RWPE2 (cell line): ENCODE data around the gene OR7A10.

Experiments used
- ATAC-seq: fragments of 200-7000 bp; cut with Tn5 transposase; 3 replicates; pipeline ENCODE4 v1.9.1; 2021; ENCODE audit warnings: low read depth
- DNase-seq: peaks from one replicate; pipeline ENCODE4 v3.0.0-alpha.2; 2020; ENCODE audit warnings: low spot score
- H3K27ac ChIP-seq: fragments of 450-650 bp; 2 replicates; pipeline ENCODE4 v1.5.1; 2017; ENCODE audit warnings: mild to moderate bottlenecking; ENCODE audit not compliant: poor library complexity, severe bottlenecking
- H3K27me3 ChIP-seq: fragments of 250-450 bp; sonication (Bioruptor Pico); 2 replicates; pipeline ENCODE4 v1.5.1; 2021; ENCODE audit warnings: mild to moderate bottlenecking, moderate library complexity; ENCODE audit not compliant: insufficient read depth, poor library complexity, severe bottlenecking
- H3K36me3 ChIP-seq: fragments of 250-450 bp; sonication (Bioruptor Pico); 2 replicates; pipeline ENCODE4 v1.5.1; 2020; ENCODE audit warnings: low read depth, mild to moderate bottlenecking, moderate library complexity
- H3K4me1 ChIP-seq: fragments of 250-450 bp; sonication (Bioruptor Pico); 2 replicates; pipeline ENCODE4 v1.5.1; 2021; ENCODE audit warnings: mild to moderate bottlenecking, moderate library complexity; ENCODE audit not compliant: insufficient read depth, poor library complexity, severe bottlenecking
- H3K4me3 ChIP-seq: fragments of 250-450 bp; sonication (Bioruptor Pico); 2 replicates; pipeline ENCODE4 v1.5.1; 2021; ENCODE audit warnings: mild to moderate bottlenecking, moderate library complexity; ENCODE audit not compliant: severe bottlenecking
- H3K9me3 ChIP-seq: fragments of 250-450 bp; sonication (Bioruptor Pico); 2 replicates; pipeline ENCODE4 v1.5.1; 2021; ENCODE audit warnings: mild to moderate bottlenecking, moderate library complexity; ENCODE audit not compliant: severe bottlenecking
- TF ChIP-seq, protein P1 (sequence below): fragments of 450-650 bp; IDR thresholded peaks from one replicate; pipeline ENCODE4 v1.5.1; 2017; ENCODE audit warnings: mild to moderate bottlenecking, moderate library complexity; ENCODE audit not compliant: poor library complexity, severe bottlenecking

The OR7A10 gene

DNA sequence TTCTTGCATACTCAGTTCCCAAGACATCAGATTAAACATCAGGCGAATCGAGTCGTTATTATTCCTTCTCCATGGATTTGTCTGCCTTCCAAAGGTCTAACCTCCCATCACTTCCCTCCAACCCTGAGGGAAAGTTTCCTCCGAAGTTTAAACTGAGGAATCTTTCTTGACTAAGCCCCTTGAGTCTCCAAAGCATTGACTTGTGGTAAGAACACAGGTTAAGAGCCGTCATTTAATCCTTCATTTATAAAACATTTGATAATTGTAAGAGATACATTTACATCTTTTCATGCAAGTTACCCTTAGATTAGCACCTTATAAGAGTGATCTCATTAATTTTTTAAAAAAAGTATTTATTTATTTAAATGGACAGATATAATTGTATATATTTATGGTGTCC lies at the start of gene OR7A10:
Gene OR7A10 (minus strand): TSS at position 101 of the 400 bp plus-strand sequence. CDS start 7,045 bp downstream, outside the sequence.
- ATAC-seq = no peak
- no peaks in the 10 kb centered on the region for H3K9me3 ChIP-seq
- no peak within 1 kb of the TSS for H3K4me3 ChIP-seq
- no peaks in the 10 kb centered on the region for H3K4me1 ChIP-seq
- H3K27ac ChIP-seq = no peak within 1 kb of the TSS
- H3K36me3 ChIP-seq = no peaks in the 10 kb centered on the region
- peaks cover 8% of the 10 kb centered on the region for H3K27me3 ChIP-seq
- DNase-seq = no peak
- TF ChIP-seq, protein P1, sequence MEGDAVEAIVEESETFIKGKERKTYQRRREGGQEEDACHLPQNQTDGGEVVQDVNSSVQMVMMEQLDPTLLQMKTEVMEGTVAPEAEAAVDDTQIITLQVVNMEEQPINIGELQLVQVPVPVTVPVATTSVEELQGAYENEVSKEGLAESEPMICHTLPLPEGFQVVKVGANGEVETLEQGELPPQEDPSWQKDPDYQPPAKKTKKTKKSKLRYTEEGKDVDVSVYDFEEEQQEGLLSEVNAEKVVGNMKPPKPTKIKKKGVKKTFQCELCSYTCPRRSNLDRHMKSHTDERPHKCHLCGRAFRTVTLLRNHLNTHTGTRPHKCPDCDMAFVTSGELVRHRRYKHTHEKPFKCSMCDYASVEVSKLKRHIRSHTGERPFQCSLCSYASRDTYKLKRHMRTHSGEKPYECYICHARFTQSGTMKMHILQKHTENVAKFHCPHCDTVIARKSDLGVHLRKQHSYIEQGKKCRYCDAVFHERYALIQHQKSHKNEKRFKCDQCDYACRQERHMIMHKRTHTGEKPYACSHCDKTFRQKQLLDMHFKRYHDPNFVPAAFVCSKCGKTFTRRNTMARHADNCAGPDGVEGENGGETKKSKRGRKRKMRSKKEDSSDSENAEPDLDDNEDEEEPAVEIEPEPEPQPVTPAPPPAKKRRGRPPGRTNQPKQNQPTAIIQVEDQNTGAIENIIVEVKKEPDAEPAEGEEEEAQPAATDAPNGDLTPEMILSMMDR = no peak

DNA sequence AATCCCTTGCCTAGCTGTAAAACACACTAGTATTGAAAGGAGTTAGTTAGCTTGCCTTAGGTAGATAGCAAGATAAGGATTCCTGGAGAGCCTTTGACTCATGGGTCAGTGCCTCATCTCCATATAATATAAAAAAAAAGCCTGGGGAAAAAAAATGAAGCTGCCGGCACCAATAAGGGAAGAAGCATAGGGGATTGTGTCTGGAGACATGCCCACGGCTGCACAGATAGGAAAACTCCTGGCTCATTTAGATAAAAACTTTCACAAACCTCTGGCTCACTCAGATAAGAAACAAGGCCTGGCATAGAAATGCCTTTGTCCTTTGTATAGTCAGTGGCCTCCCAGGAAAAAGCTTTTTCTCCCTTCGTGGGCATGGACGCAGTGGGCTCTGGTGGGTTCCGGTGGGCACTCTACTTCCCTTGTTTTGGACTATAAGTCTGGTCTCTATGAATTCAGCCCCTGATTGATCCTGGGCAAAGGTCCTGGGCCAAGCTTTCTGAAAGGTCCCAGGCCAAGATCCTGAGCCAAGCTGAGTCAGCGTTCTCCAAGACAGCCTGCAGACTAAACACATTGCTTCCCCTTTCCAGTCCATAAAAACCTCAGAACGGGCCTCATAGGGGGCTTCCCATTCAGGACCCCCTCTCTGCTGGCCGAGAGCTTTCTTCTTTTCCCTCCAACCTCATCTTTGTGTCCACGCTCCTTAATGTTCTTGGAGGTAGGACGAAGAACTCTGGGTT lies 42.1 kb upstream of the OR7A10 start:
- no peak overlapping the region for H3K4me3 ChIP-seq
- TF ChIP-seq, protein P1 = no peak
- H3K9me3 ChIP-seq = no peaks in the 10 kb centered on the region
- no peak overlapping the region for H3K27ac ChIP-seq
- H3K4me1 ChIP-seq = no peaks in the 10 kb centered on the region
- H3K27me3 ChIP-seq = peaks cover under 1% of the 10 kb centered on the region
- no peak for ATAC-seq
- no peaks in the 10 kb centered on the region for H3K36me3 ChIP-seq
- DNase-seq = no peak

DNA sequence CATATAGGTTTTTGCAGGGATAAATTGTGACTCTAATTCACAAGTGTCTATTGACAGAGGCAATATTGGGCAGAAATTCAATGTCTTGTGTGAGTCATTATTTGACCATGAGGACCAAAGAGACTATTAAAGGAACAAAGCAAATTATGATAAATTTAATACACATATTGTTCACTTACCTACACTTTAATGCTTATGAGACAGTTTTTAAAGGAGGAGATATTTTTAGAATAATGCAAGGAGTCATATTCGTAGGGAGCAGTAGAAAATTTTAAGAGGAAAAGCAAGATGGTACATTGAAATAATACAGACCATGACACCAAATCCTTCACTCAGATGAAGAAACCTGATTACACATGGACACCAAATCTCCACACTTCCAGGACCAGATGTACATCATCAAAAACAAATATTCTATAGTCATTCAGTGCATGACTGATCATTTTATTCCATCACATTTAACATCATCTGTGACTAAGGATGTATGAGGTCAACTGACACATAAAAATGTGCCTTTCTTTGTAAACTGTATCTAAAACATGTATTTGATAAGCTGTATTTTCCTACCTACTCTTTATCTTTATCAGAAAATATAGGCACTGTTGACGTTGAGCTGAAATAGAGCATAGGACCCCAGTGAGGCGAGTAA lies 41.4 kb upstream of the OR7A10 start:
- ATAC-seq (no peak), DNase-seq (no peak)
- peaks cover 3% of the 10 kb centered on the region for H3K27me3 ChIP-seq
- H3K4me1 ChIP-seq = no peaks in the 10 kb centered on the region
- H3K4me3 ChIP-seq = no peak overlapping the region
- no peak overlapping the region for H3K27ac ChIP-seq
- no peaks in the 10 kb centered on the region for H3K36me3 ChIP-seq
- no peaks in the 10 kb centered on the region for H3K9me3 ChIP-seq
- TF ChIP-seq, protein P1 = no peak

DNA sequence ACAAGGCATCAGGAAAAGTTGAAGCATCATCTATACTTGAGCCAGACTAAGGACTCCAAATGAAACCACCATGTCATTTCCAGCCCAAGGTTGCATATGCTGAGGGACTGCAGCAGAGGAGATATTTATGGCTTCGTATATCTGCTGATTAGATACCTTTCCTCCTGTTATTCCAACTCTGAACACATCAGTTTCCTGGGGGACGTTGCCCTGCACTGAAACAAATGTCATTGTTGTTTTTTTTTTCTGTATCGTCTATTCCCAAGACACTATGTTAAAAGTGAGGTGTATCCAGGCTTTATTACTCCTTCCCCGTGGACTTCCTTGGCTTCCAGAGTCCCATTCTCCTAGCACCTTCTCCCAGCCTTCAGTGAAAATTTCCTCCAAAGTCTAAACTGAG lies 37.3 kb upstream of the OR7A10 start, which contains the start of gene OR7A17:
Gene OR7A17 (minus strand): TSS at position 101 of the 400 bp plus-strand sequence. CDS start 4,777 bp downstream, outside the sequence.
- ATAC-seq = no peak

More for the DNA sequence above, 37.3 kb upstream of the OR7A10 start, which contains the start of gene OR7A17:
- Histone ChIP-seq H3K27ac (no peak within 1 kb of the TSS), H3K36me3 (no peaks in the 10 kb centered on the region), H3K4me1 (no peaks in the 10 kb centered on the region), H3K9me3 (no peaks in the 10 kb centered on the region), H3K27me3 (peaks cover 20% of the 10 kb centered on the region), H3K4me3 (no peak within 1 kb of the TSS)
- no peak for DNase-seq
- TF ChIP-seq, protein P1 = no peak
